Measurements from ENCODE around the gene TMPRSS2.

Gene TMPRSS2

GRCh38 chr21:41481191-41481590, 26.8 kb downstream of the TMPRSS2 start:
- DNase-seq (ENCODE audit: low spot score), result no peak

- DNase-seq (ENCODE audit: low spot score), result no peak
These were observed 27.8 kb downstream of the TMPRSS2 start for GRCh38 chr21:41480086-41480690.

GRCh38 chr21:41479686-41480085, 28.3 kb downstream of the TMPRSS2 start:
- DNase-seq (ENCODE audit: low spot score), result no peak

- no peak for DNase-seq (ENCODE audit: low spot score)
These were observed 29.4 kb downstream of the TMPRSS2 start for GRCh38 chr21:41478319-41479177.

- DNase-seq (ENCODE audit: low spot score), result no peak
These were observed 30.2 kb downstream of the TMPRSS2 start for GRCh38 chr21:41477641-41478318.

- DNase-seq (ENCODE audit: low spot score), result no peak
These were observed 32.1 kb downstream of the TMPRSS2 start for GRCh38 chr21:41475714-41476420.

GRCh38 chr21:41472753-41473548, 35.0 kb downstream of the TMPRSS2 start:
- no peak for DNase-seq (ENCODE audit: low spot score)

GRCh38 chr21:41470054-41470453, 37.9 kb downstream of the TMPRSS2 start:
- no peak for DNase-seq (ENCODE audit: low spot score)

GRCh38 chr21:41466024-41466820, 41.7 kb downstream of the TMPRSS2 start:
- no peak for DNase-seq (ENCODE audit: low spot score)

- DNase-seq (ENCODE audit: low spot score), result no peak
These were observed 42.7 kb downstream of the TMPRSS2 start for GRCh38 chr21:41465176-41465781.

GRCh38 chr21:41460578-41461527, 47.1 kb downstream of the TMPRSS2 start:
- DNase-seq (ENCODE audit: low spot score), result peak; percentile 68

- DNase-seq (ENCODE audit: low spot score), result no peak
These were observed 47.9 kb downstream of the TMPRSS2 start for GRCh38 chr21:41459884-41460534.

- no peak for DNase-seq (ENCODE audit: low spot score)
These were observed 49.4 kb downstream of the TMPRSS2 start for GRCh38 chr21:41458559-41458958.

- no peak for DNase-seq (ENCODE audit: low spot score)
These were observed 49.8 kb downstream of the TMPRSS2 start for GRCh38 chr21:41458121-41458520.

- no peak for DNase-seq (ENCODE audit: low spot score)
These were observed 54.2 kb downstream of the TMPRSS2 start for GRCh38 chr21:41453761-41454160.

GRCh38 chr21:41453198-41453597, 54.8 kb downstream of the TMPRSS2 start:
- DNase-seq (ENCODE audit: low spot score), result no peak

- DNase-seq (ENCODE audit: low spot score), result no peak
These were observed 55.9 kb downstream of the TMPRSS2 start for GRCh38 chr21:41451753-41452676.
